Measurements from ENCODE around the gene PTGDR. TPM values are rescaled to one million over a fixed set of nuclear protein-coding genes. Genes with fewer than 3 reads are reported as not detected.

PTGDR gene
- total and polyA plus RNA-seq, 2 of the 8 experiments (the other 6 are each of a cell fraction or from before 2014, with no cell fraction given): 0.22 to 0.83 TPM

DNA sequence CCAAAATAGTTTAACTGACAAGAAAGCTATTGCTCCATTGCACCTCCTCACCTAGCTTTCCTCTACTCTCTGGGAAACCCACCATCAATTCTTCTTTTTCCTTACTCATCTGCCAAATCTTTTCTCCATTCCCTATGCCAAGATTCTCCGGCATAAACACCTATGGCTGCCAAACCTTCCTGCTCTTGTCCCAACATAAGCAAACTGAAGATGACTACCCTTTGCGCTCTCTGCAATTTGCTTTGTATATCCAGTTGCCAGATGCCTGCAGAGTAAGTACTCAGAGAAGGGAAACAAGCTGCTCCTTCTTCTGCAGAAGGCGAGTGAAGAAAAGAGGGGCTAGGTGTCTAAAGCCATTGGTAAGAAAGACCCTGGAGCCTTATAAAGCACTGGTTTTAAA lies 58.1 kb downstream of the PTGDR start:
- Histone ChIP-seq H2AK5ac (ENCODE audit: low read depth, low read length) (no peak overlapping the region), H3K4me1 (replicated peaks in 1 of 4; ENCODE audit: control insufficient read depth in 3 of 4, insufficient read depth in 4 of 4, low read length in 3 of 4) (no peaks in the 10 kb centered on the region), H3K36me3 (ENCODE audit: control insufficient read depth in 2 of 4, insufficient read depth in 4 of 4, low read length in 3 of 4) (no peaks in the 10 kb centered on the region), H3K27me3 (replicated peaks in 1 of 4; ENCODE audit: control insufficient read depth in 3 of 4, extremely low read depth in 1 of 4, insufficient read depth in 3 of 4, low read length in 3 of 4) (no peaks in the 10 kb centered on the region), H2BK5ac (ENCODE audit: low read depth, low read length) (no peak overlapping the region), H3K4me2 (ENCODE audit: insufficient read depth in 1 of 2, low read depth in 2 of 2, low read length in 2 of 2) (no peak overlapping the region), H2BK15ac (ENCODE audit: low read length) (no peak overlapping the region), H4K8ac (ENCODE audit: extremely low read depth, insufficient read depth, low read length) (no peak overlapping the region), H2BK12ac (ENCODE audit: low read depth, low read length) (no peak overlapping the region), H4K5ac (ENCODE audit: insufficient read length, low read depth, low read length) (no peak overlapping the region), H3K79me1 (ENCODE audit: low read depth, low read length) (no peaks in the 10 kb centered on the region), H3K4ac (replicated peaks; ENCODE audit: insufficient read length, low read depth, low read length) (no peak overlapping the region), H2BK120ac (replicated peaks; ENCODE audit: low read depth, low read length) (no peak overlapping the region), H4K91ac (replicated peaks; ENCODE audit: insufficient read length, low read length) (no peak overlapping the region), H3K79me2 (ENCODE audit: control insufficient read depth in 1 of 2, insufficient read depth in 2 of 2, low read length in 2 of 2) (no peaks in the 10 kb centered on the region), H3K27ac (ENCODE audit: low read depth, low read length) (no peak overlapping the region), H2BK20ac (ENCODE audit: low read length) (no peak overlapping the region), H4K20me1 (replicated peaks in 1 of 2; ENCODE audit: control insufficient read depth in 1 of 2, insufficient read depth in 2 of 2, low read length in 2 of 2) (no peaks in the 10 kb centered on the region), H2AFZ (ENCODE audit: low read length) (no peak overlapping the region), H3K23ac (ENCODE audit: insufficient read length) (no peak overlapping the region), H3K18ac (ENCODE audit: extremely low read depth, low read length) (no peak overlapping the region), H3K56ac (replicated peaks; ENCODE audit: insufficient read length, low read depth, low read length) (no peak overlapping the region), H3K9me3 (ENCODE audit: insufficient read depth in 2 of 2, low read depth in 1 of 2, low read length in 1 of 2) (peaks cover 4 to 8% of the 10 kb centered on the region in 2 experiments; a peak in 3 of 4 replicates), H3K4me3 (ENCODE audit: extremely low read depth in 1 of 4, insufficient read depth in 2 of 4, low read depth in 3 of 4, low read length in 4 of 4) (no peak overlapping the region), H3K23me2 (ENCODE audit: low read depth, low read length) (no peaks in the 10 kb centered on the region), H3K9ac (replicated peaks in 1 of 4; ENCODE audit: extremely low read depth in 1 of 4, low read depth in 3 of 4, low read length in 3 of 4) (no peak overlapping the region), H3K14ac (ENCODE audit: insufficient read length) (no peak overlapping the region)
- no peak for TF ChIP-seq RXRA (IDR thresholded peaks at IDR 0.05; ENCODE audit: insufficient read depth, low read depth, low read length)
- TF ChIP-seq CREB1 (IDR thresholded peaks at IDR 0.05): no peak
- TF ChIP-seq, protein P1, sequence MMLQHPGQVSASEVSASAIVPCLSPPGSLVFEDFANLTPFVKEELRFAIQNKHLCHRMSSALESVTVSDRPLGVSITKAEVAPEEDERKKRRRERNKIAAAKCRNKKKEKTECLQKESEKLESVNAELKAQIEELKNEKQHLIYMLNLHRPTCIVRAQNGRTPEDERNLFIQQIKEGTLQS (IDR thresholded peaks at IDR 0.05; ENCODE audit: insufficient read depth, low read depth, low read length): no peak
- no peak for TF ChIP-seq MAX (IDR thresholded peaks at IDR 0.05)
- no peak for TF ChIP-seq SP1 (IDR thresholded peaks at IDR 0.05; ENCODE audit: low read depth, low read length)
- TF ChIP-seq EP300 (IDR thresholded peaks at IDR 0.05; ENCODE audit: borderline replicate concordance in 1 of 2, low read depth in 2 of 2, low read length in 2 of 2): no peak
- no peak for TF ChIP-seq CHD2 (IDR thresholded peaks at IDR 0.05; ENCODE audit: low read length)
- no peak for TF ChIP-seq BRCA1 (IDR thresholded peaks at IDR 0.05; ENCODE audit: low read depth, low read length)
- no peak for TF ChIP-seq GABPA (IDR thresholded peaks at IDR 0.05; ENCODE audit: borderline replicate concordance, insufficient read depth, low read length)
- WGBS, 2 experiments (ENCODE audit: extremely low coverage in 1 of 2, insufficient coverage in 1 of 2, insufficient read length in 1 of 2, insufficient replicate concordance in 2 of 2, low coverage in 1 of 2, low lambda C conversion rate in 2 of 2, missing lambda C conversion rate in 1 of 2): 89% methylated on average over 3 of the region's 3 CpGs; no CpG with 5 or more reads in 1 of the 2 experiments
- CTCF ChIA-PET (ENCODE audit: partially characterized antibody): interaction anchor here (1.2 kb wide), 1 partner anchor 27 kb away, joined by 4 read pairs; no protein-coding TSS in a partner anchor
- DNase-seq (ENCODE audit: low read depth in 1 of 2, low spot score in 2 of 2): no peak
- no peak for FAIRE-seq
- POLR2A ChIA-PET (ENCODE audit: partially characterized antibody): no interaction called here

Data from H1 (cell line).